Renal cortical epithelial cell (primary cell): ENCODE data around the gene AIPL1. TPM values are rescaled to one million over a fixed set of nuclear protein-coding genes. Genes with fewer than 3 reads are reported as not detected.

Source experiments
- DNase-seq: peaks from one replicate; pipeline ENCODE4 v3.0.0-alpha.2; 2011; ENCODE audit warnings: low read depth
- total RNA-seq: library from RNA; depleted of rRNA; stranded (reverse); fragments of >200 nt; gene quantifications from 2 replicates; pipeline ENCODE4 v1.2.3, GENCODE V29; 2014

Gene AIPL1
- total RNA-seq, 1 donor from 2014 or later: not detected

DNA sequence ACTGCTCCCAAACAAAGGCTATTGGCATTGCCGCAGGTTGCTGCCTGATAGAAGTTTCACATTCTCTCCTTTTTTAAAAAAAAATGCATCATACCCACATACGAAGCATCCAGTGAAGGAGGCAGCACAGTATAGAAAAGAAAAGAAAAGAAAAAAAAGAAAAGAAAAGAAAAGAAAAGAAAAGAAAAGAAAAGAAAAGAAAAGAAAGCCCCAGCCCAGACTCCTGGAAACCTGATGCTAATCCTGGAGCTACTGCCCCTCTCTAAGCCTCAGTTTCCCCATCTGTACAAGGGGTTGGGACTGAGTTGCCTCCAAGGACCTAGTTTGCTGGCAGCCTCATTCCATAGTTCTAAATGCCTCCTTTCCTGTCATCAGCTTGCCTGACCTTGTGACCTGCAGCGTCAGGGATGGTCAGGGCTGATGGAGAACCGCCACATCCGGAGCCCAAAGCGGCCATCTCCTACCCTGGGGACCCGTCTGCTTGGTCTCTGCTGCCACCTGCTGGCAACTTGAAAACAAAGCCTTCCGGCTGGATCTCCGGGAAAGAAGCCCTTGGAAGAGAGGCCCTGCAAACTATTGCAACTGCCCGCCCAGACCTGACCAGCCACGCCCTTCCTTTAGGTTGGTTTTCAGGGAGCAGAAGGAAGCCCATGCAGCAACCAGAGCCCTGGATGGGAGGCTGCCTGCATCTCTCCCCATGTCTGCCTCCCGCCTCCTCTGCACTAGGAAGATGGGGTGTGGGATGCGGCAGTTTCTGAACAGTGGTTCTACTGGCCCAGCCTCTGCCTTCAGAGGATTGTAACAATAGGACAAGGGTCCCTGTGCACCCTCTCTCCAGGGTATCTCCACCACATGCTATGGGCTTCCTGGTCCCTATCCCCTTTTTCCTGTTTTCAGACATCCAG lies 13.0 kb downstream of the AIPL1 start:
- DNase-seq: peak; percentile 35

DNA sequence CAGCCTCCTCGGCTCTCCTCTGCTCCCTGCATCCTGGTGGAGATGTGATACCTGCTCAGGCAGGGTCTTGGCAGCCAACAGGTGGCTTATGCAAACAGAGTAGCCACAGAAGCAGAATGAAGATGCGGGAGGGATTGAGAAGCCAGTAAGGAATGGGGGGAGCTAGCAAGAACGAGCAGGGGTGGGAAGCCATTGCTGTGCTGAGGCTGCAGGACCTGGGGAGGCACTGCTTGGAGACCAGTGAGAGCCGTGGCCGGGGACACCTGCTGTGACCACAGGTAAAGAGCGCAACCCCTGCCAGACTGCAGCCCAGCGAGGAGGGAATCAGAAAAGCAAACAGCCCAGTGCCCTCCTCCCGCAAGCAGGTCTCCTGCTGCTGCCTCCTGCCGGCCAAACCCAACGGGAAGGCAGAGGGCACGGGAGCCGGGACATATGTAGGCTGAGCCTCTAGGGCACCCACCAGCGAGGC lies 14.7 kb downstream of the AIPL1 start:
- no peak for DNase-seq

DNA sequence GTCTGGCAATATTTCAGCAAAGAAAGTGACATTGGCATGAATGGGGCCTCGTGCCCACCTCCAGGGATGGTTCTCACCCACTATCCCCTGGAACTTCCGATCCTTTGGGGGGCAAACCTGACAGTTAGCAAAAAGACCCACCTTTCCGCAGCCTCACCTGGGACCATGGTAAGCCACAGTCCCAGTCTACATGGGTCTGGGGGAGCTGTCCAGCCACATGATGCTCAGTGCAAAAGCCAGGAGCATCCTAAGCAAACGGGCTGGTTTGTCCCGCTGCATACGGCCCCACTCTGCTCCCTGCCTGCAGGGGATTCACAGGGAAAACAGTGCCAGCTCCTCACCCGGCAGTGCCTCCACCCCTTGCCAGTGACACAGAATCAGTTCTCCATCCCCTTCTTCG lies 19.3 kb downstream of the AIPL1 start:
- DNase-seq: no peak

DNA sequence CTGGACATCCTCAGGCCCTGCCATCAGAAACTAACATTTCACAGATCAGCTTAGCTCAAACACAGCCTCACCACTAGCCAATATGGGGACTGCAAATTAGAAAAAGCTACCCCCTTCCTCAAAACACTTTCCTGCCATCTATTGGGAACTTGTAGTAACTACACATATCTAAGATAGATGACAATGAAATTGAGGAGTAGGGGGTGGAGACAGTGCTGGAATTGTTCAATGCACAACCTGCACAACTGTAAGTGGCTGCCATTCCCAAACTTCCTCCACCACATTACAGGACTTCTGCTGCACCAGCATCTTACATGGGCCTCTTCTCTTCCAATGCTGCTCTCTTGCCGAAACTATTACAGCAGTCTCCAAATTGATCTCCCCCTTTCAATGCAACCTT lies 21.9 kb downstream of the AIPL1 start:
- peak; percentile 57 for DNase-seq

DNA sequence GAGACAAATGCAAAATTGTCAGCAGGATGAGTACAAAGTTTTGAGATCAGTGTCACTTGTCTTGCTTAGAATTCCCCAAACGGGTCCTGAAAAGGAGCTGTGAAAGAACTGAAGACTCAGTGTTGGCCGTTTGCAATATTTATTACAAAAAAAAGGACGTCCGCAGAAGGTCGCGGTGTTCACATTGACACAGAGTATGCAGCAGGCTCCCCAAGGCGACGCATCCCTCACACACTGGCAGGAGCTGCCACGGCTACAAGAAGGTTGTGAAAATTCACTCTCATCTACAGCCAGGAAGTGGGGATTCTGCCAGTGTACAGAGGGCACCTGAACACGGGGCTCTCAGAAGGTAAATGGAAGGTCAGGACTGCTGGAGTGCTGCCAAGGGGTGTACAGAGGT lies 26.2 kb downstream of the AIPL1 start:
- no peak for DNase-seq

GRCh38 chr17:6408276-6408675 lies 26.6 kb downstream of the AIPL1 start:
- DNase-seq: no peak

DNA sequence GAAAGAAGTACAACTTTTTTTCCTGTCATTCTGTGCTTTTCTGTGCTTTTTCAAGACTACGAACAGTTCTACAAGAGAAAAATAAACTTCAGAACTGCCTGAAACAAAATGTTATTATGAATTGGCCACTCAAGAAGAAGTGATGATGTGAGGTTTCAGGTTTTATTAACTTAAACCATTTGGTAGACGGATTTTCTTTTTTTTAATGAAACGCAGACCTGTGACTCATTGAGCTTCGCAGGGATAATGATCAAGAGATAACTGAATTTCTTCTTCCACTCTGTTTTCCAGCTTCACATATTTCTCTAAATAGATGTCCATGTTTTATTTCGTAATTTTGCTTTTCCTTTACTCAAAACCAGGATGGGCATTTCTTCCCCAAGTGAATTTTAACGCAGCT lies 32.7 kb downstream of the AIPL1 start:
- DNase-seq: no peak

DNA sequence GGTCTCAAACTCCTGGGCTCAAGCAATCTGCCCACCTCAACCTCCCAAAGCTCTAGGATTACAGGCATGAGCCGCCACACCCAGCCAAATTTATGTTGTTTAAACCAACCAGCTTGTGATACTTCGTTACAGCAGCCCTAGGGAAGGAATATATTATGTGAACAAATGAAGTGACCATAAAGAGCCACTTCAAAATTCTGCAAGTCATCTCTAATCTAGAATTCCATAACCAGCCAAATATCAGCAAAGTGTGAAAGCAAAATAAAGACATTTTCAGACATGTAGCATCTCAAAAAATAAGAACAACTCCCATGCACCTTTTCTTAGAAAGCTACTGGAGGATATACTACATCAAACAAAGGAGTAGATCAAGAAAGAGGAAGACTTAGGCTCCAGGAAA lies 36.0 kb downstream of the AIPL1 start:
- no peak for DNase-seq

DNA sequence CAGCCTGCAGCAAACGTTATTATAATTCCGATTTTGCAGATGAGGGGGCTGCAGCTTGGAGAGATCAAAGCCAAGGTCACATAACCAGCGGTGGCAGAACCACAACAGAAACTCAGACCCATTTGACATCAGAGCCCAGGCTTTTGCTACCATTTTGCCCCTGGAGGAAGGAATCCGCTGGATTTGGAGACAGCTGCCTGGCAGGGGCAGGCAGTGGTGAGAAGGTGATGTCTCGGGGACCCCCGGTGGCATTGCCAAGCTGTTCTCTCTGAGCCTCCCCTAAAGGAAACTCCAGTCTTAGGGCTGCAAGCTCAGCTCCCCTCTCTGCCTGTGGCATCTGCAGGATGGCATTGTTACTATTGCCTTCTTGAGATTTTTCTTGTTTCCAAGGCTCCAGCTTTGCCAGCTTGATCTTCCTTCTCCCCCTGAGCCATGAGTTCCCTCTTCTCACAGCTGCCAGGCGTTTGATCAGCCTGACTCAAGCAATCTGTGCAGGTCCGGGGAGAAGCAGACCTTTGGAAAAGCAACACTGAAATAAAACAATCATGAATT lies 40.8 kb downstream of the AIPL1 start:
- no peak for DNase-seq

DNA sequence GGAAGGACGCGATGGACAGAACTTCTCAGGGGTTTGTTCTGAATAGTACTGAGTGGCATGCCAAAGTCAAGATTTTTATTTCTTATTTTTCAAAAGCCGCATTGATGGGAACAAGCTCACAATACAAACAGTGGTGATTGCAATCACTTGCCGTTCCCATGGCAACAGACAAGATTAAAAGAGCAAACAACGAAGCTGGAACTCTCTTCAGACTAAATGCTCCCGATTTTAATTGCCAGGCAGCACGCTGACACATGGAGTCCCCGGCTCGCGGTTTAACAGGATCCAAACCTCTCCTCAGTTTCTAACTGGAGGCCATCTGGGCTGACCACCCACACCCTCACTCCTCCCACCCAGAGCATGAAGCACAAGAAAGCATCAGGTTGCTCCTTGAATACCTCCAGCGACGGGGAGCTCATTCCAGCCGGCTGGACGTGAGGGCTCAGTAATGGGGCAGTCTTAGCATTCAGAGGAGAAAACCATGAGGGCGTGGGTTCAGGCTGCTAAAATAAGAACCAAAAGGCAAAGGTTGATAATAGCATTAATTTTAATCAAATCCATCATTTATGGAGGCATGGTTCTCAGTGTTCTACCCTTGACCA lies 41.5 kb downstream of the AIPL1 start:
- no peak for DNase-seq

- DNase-seq: no peak
Measured at GRCh38 chr17:6392609-6393350, 42.1 kb downstream of the AIPL1 start.

DNA sequence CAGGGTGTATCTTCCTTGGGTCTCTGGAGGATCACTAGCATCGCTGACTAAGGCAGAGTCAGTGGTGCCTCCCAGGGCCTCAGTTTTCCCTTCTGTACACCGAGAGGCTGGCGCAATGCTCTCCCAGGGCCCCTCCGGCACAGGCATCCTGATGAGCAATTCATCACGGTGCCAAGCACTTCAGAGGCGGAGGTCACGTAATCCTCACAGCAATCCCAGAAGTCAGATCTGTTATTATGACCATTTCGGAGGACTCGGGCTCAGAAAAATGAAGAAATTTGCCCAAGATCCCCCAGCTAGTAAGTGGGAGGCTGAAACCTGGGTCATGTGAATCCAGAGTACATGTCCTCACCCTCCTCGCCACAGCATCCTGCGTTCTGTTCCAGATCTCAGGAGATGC lies 46.5 kb downstream of the AIPL1 start:
- no peak for DNase-seq

- no peak for DNase-seq
Measured at GRCh38 chr17:6387858-6388257, 47.1 kb downstream of the AIPL1 start.

DNA sequence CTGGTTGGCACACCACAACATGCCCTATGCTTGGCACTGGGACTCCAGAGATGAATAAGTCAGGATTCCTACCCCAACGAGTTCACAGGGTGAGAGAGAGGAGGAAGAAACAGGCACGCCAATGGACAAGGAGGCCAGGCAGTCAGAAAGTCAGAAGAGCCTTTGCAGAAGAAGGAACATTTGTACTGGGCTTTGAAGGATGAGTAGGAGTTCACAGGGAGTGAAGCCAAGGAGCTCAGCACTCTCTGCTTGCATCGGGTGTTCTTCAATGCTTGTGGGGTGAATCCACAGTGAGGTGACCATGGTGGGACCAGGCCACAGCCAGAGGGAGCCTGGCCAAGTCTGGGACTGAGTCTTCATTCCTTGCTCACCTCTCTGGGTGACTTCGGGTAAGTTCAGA lies 47.5 kb downstream of the AIPL1 start:
- DNase-seq: no peak

GRCh38 chr17:6386041-6386630 lies 48.8 kb downstream of the AIPL1 start:
- no peak for DNase-seq

GRCh38 chr17:6384481-6384880 lies 50.4 kb downstream of the AIPL1 start:
- DNase-seq: no peak

DNA sequence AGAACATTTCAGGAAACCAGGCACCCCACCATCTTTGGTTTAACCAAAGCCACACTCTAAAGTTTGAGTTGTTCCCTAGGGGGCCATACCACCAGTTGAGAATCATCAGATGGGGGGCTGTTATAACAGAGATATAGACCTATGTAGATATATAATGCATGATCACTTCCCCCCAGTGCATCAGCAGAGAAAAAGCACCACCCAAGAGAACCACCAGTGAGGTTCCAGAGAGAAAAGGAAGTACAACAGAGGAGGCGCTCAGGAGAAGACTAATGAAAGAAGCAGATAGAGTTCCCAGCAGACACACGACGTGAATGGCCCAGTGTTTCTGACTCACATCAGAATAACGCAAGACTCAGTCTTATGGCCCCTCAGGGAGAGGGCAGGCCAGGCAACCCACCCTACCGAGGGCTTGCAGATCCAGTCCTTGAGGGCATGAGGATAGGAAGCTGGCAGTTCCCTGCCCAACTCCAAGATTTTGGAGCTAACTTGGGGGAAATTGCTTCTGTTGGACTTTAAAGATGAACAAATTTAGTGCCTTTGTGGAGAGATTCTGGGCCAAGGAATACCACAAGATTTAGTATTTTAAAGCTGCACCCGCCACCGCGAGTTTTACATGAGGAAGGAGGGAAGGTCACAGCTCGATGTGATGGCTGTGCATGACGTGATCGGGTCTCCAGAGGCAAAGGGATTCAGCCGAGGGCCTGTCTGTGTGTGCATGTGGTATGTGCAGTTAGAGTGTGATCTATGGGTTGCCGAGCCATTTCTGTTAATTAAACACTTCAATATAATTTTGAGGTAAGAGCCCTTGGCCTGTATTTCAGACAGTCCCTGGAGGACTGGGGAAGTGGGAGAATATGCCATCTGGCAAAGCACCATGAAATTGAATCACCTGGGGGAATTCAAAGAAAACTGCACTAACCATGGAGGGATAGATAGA lies 53.1 kb downstream of the AIPL1 start:
- no peak for DNase-seq

DNA sequence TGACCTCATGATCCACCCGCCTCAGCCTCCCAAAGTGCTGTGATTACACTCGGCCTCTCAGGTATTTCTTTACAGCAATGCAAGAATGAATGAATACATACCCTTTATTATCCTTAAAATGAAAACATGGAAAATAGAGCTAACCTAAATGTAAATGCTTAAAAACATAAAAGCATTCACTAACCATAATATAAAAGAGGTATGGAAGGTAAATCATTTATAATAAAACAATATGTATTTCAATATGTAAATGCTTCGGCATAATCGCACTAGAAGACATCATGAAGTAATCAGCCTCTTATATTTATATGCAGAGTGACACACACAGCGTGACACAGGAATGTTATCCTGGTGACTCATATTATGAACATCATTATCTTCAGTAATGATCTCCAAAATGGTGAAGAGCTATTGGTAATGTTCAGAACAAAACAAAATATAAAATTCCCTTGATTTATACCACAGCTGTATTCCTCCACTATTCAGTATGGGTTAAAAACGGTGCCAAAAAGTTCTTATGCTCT lies 53.9 kb downstream of the AIPL1 start:
- no peak for DNase-seq

DNA sequence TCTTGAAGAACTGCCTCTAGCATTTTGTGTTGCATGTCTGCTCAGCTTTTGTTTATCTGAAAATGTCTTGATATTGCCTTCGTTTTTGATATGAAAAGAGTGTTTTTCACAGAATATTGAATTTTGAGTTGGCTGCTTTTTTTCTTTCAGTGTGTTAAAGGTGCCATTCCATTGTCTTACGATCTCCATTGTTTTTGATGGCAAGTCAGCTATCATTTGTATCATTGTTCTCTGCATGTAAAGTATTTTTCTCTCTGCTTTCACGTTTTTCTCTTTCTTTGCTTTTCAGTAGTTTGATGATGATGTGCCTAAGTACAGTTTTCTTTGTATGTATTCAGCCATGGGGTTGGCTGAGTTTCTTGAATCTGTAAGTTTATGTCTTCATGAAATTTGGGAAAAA lies 57.0 kb downstream of the AIPL1 start:
- DNase-seq: no peak

DNA sequence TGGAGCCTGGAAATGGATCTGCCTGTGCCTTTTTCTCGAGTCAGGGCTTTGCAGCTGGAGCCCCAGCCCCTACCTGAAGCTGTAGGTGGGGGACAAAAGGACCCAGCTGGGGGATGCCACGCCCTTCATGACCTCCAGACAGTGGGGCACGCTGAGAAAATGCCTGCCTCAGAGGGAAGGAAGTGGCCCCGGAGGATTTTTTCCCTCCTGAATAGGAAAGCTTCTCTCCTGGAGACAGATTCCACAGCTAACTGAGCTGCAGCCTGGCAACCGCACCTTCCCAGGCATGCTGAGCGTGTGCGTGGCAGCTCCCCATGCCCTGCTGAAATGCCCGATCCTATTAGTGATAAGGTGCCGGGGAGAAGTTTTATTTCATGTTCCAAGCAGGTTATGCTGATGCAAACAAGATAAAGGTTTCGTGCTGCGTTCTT lies 58.0 kb downstream of the AIPL1 start:
- DNase-seq: no peak
